Effector memory CD8-positive, alpha-beta T cell (primary cell): ENCODE measurements around the gene DUSP10.

Experiments used
- ATAC-seq: fragments of 150-1000 bp; cut with Tn5 transposase; replicated peaks from 2 replicates; pipeline ENCODE4 v1.10.0; 2021; ENCODE audit warnings: mild to moderate bottlenecking, moderate library complexity
- DNase-seq, 3 experiments: peaks; one replicate each; pipeline ENCODE4 v3.0.0; 2021
- H3K27ac Mint-ChIP-seq, 2 donors: one replicate each; pipeline ENCODE4 v1.8.0; 2022; ENCODE audit warnings: mild to moderate bottlenecking in 2 of 2, mixed read lengths in 2 of 2, moderate library complexity in 2 of 2
- H3K27me3 Mint-ChIP-seq, 2 donors: one replicate each; pipeline ENCODE4 v1.8.0; 2022; ENCODE audit warnings: mixed read lengths in 2 of 2
- H3K36me3 Mint-ChIP-seq: one replicate; pipeline ENCODE4 v1.8.0; 2022; ENCODE audit warnings: mild to moderate bottlenecking, moderate library complexity, mixed read lengths; ENCODE audit not compliant: insufficient read depth
- H3K4me1 Mint-ChIP-seq, 2 donors: one replicate each; pipeline ENCODE4 v1.8.0; 2022; ENCODE audit warnings: low read depth in 2 of 2, mixed read lengths in 2 of 2
- H3K4me3 Mint-ChIP-seq, 2 donors: one replicate each; pipeline ENCODE4 v1.8.0; 2022; ENCODE audit warnings: mild to moderate bottlenecking in 2 of 2, mixed read lengths in 2 of 2, moderate library complexity in 2 of 2
- H3K9me3 Mint-ChIP-seq, 2 donors: one replicate each; pipeline ENCODE4 v1.8.0; 2022; ENCODE audit warnings: mixed read lengths in 2 of 2

The DUSP10 gene

DNA sequence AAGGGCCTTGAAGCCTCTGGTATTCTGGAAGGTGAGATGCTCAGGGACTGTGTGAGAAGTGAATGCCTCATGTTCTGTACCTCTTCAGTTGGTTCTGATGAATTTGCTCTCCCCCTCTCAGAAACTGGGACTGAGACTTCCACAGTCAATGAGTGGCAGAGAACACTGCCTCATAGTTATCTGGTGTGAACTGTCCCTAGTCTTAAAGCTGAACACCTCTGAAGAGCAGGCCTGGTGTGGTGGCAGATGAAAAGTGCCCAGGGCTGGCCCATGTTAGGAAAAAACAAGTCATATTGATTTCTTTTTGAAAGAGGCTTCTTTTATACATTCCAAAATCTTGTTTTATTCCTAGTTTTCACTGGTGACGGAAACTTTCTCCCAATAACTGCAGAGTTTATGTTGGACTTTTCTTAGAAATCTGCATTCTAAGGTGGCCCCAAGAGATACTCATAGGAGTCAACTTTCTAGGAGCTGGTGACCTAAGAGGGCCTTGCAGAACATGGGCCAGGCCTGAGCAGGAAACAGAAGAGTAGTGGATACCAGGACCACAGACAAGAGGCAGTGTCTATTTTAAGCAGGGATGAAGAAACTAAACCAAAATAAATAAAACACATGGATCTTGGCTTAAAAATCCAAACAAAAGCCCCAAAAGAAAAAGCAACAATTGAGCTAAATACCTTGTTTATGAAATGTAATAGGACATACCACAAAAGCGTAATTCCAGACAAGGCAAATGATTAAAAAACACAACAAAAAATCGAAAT lies 19.5 kb downstream of the DUSP10 start:
- DNase-seq (no peak), ATAC-seq (no peak)
- Mint-ChIP-seq H3K27me3 (no peaks in the 10 kb centered on the region), H3K36me3 (peaks cover 31% of the 10 kb centered on the region), H3K27ac (no peak overlapping the region), H3K9me3 (peaks cover 0 to 4% of the 10 kb centered on the region in 2 donors), H3K4me1 (peaks cover 25 to 48% of the 10 kb centered on the region in 2 donors), H3K4me3 (no peak overlapping the region)

DNA sequence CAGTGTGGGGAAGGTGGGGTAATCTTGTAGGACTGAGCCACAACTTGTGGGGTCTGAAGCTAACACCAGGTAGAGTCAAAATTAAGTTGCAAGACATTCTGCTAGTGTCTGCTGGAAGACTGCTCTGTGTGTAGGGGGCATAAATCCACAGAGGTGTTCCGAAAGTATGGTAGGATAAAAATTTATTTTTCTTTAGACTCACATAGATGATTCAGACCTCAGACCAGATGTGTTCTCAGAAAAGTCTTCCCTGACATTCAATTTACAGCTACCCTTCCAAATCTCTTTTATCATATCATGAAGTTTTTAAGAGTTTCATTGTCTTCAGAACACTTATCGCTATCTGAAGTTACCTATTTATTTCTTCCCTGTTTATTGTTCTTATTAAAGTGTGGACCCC lies 21.3 kb downstream of the DUSP10 start:
- DNase-seq: no peak
- no peak for ATAC-seq
- no peaks in the 10 kb centered on the region for H3K27me3 Mint-ChIP-seq
- H3K9me3 Mint-ChIP-seq: peaks cover 0 to 4% of the 10 kb centered on the region in 2 donors
- no peak overlapping the region for H3K27ac Mint-ChIP-seq
- no peak overlapping the region for H3K4me3 Mint-ChIP-seq
- H3K4me1 Mint-ChIP-seq: peaks cover 28 to 43% of the 10 kb centered on the region in 2 donors
- H3K36me3 Mint-ChIP-seq: peaks cover 43% of the 10 kb centered on the region

DNA sequence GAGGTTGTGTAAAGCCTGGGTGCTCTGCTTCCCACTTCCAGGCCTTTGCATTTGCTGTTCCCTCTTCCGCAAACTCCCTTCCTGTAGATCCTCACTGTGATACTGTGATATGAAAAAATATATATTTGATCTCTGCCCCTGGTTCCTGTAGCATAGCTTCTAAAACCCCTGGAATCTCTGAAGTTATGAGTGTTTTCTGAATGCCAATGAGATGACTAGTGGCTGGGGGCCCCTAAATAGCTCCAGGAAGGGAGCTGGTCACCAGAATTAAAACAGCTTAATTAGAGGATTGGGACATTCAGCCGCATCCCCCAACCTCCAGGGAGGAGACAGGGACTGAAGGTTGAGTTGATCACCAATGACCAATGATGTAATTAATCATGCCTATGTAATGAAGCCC lies 21.9 kb downstream of the DUSP10 start:
- peaks cover 39% of the 10 kb centered on the region for H3K36me3 Mint-ChIP-seq
- no peak overlapping the region for H3K4me3 Mint-ChIP-seq
- H3K27ac Mint-ChIP-seq: no peak overlapping the region
- H3K27me3 Mint-ChIP-seq: no peaks in the 10 kb centered on the region
- DNase-seq (no peak), ATAC-seq (no peak)
- peaks cover 29 to 46% of the 10 kb centered on the region in 2 donors for H3K4me1 Mint-ChIP-seq
- H3K9me3 Mint-ChIP-seq: peaks cover 0 to 4% of the 10 kb centered on the region in 2 donors

DNA sequence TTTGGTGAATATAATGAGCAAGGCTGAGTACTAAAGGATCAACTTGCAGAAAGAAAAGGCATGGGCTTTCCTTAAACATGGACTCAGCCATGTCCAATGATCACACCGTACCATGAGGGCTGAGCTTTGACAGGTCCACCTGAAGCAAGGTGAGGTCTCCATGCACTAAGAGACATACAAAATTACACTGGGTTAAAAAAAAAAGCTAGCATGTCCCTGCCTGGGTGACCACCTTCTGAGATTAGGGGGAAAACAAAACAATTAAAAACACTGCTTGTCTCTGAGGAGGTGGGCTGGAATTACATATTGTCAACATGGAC lies 22.7 kb downstream of the DUSP10 start:
- H3K27me3 Mint-ChIP-seq: no peaks in the 10 kb centered on the region
- H3K4me3 Mint-ChIP-seq: no peak overlapping the region
- ATAC-seq (no peak), DNase-seq (no peak)
- H3K9me3 Mint-ChIP-seq: peaks cover 0 to 4% of the 10 kb centered on the region in 2 donors
- peaks cover 34 to 54% of the 10 kb centered on the region in 2 donors for H3K4me1 Mint-ChIP-seq
- H3K36me3 Mint-ChIP-seq: peaks cover 41% of the 10 kb centered on the region
- no peak overlapping the region for H3K27ac Mint-ChIP-seq

DNA sequence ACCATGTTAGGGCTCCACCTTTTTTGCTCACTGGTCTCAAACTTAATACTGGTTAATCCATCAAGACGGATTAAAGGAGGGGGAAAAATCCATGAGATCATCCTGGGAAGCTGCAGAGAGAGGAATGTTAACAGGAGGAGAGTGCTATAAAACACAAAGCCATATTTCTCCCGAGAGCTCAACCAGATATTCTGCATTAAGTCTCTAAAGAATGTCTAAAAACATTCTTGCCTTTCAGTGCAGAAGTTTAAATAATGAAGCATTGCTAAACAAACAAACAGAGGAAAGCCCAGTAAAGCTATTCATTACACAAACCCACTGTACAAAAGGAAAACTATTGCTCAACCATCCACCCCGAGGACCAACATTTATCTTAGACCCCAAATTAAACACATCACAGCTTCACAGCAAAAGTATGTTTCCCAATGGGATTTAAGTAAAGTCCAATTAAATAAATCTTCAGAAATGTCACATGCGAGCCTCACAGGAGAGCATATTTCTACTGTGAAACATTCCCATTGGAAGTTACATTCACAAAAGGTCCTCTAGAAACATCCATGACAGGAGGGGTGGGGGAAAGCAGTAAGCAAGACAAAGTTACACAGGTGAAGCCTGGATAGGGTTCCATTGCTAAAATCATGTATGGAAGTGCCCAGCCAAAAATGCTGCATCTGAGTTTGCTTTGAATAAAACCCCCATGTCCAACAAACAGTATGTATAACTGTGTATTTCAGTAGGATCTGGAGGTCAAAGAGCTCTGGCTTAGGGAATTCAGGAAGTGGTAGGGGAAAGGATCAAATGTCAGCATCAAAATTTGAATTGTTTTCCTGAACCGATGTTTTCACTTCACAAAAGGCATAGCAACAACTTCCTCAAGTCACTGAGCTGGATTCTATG lies 23.3 kb downstream of the DUSP10 start:
- no peak overlapping the region for H3K27ac Mint-ChIP-seq
- DNase-seq: no peak

DNA sequence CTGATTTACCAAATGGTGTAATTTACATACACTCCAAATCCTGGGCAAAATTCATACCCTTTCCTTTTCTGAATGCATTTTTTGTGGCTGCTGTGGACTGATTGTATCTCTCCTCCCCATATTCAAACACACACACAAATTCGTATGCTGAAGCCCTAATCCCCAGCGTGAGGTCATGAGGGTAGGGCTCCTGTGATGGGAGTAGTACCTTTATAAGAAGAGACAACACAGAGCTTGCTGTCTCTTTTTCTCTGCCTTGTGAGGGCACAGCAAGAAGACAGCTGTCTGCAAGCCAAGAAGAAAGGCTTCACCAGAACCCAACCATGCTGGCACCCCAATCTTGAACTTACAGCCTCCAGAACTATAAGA lies 24.4 kb downstream of the DUSP10 start:
- no peaks in the 10 kb centered on the region for H3K9me3 Mint-ChIP-seq
- DNase-seq (no peak), ATAC-seq (no peak)
- H3K4me1 Mint-ChIP-seq: peaks cover 44 to 60% of the 10 kb centered on the region in 2 donors
- H3K27ac Mint-ChIP-seq: no peak overlapping the region
- H3K4me3 Mint-ChIP-seq: no peak overlapping the region
- no peaks in the 10 kb centered on the region for H3K27me3 Mint-ChIP-seq
- H3K36me3 Mint-ChIP-seq: peaks cover 53% of the 10 kb centered on the region

More for the DNA sequence above, 23.3 kb downstream of the DUSP10 start:
- Mint-ChIP-seq H3K9me3 (no peaks in the 10 kb centered on the region), H3K27me3 (no peaks in the 10 kb centered on the region), H3K4me1 (peaks cover 37 to 60% of the 10 kb centered on the region in 2 donors), H3K4me3 (no peak overlapping the region), H3K36me3 (peaks cover 45% of the 10 kb centered on the region)
- no peak for ATAC-seq

DNA sequence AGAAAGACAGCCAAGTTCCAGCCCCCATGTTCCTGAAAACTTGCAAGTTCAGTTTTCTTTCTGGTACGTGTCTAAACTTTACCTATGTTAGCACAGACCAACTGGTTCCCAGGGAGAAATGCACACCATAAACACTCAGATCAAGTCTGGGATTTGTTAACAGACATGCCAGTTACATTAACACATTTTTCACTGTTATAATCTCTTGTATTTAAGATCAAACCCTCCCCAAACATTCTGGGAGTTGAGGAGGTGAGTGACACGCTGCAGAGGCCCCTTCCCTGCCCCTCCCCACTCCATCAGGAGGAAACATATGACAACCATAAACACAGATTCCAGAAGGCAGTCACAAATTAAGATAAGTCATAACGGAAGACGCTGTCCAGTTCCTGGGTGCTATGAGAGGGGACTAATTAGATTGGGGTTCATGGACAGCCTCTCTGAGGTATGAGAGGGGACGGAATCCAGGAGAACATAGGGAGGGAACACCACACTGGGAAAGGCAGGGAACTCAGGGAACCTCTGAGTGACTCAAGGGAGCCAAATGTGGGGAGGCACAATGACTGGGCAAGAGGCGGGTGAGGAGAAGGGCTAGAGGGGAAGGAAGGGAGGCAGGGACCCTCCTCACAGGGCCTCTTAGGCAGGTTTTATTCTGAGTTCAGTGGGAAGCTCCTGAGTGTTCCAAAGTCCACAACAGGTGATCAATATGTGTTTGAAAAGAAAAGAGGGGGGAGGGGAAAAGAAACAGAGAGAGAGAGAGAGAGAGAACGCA lies 25.0 kb downstream of the DUSP10 start:
- peaks cover 48 to 60% of the 10 kb centered on the region in 2 donors for H3K4me1 Mint-ChIP-seq
- H3K27ac Mint-ChIP-seq: peak overlapping the region; percentile 86 to 89
- H3K9me3 Mint-ChIP-seq: no peaks in the 10 kb centered on the region

DNA sequence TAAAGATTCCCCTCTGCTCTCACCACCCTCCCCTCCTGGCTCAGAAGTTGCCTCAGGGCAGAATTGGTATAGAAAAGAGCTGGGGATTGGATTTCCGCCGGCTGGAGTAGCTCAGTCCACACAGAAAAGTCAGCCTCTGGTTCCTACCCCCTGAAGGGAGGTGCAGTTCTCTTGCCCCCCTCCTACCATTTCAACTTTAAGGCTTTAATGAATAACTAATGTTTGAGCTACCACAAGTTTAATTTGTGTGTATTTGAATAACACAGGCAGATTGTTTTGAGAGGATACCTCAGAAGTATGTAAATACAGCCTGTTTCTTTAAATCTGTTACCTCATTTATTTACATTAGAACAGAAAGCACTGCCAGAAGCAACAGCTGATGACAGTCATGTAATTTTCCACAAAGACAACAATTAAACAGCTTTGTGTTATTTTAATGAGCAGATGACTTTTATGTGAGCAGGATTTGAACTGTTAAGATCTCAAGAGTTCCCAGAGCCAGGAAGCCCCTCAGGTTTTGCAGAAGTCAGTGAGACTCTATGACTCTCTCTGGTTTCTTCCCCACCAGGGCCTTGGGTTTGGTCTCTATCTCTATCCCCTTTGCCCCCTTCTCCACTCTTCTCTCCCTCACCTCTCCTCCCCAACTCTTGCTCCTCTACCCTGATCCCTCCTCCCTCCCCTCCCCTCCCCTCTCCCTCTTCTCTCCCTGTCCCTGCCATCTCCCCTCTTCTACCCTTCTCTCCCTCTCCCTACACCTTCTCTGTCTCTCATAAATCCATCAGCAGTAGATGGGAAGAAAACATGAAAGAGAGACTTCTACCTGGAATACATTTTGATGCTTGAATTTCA lies 26.3 kb downstream of the DUSP10 start:
- ATAC-seq: no peak
- Mint-ChIP-seq H3K36me3 (peaks cover 59% of the 10 kb centered on the region), H3K9me3 (no peaks in the 10 kb centered on the region), H3K27ac (peak overlapping the region; percentile 86 to 89), H3K4me1 (peaks cover 60 to 67% of the 10 kb centered on the region in 2 donors), H3K4me3 (peak overlapping the region; percentile 12 to 49), H3K27me3 (no peaks in the 10 kb centered on the region)
- DNase-seq: no peak

More for the DNA sequence above, 25.0 kb downstream of the DUSP10 start:
- DNase-seq: no peak
- H3K36me3 Mint-ChIP-seq: peaks cover 58% of the 10 kb centered on the region
- no peak overlapping the region for H3K4me3 Mint-ChIP-seq
- ATAC-seq: no peak
- no peaks in the 10 kb centered on the region for H3K27me3 Mint-ChIP-seq

- H3K4me3 Mint-ChIP-seq: peak overlapping the region in 1 of 2 donors; percentile 67
- no peaks in the 10 kb centered on the region for H3K27me3 Mint-ChIP-seq
- no peak for DNase-seq
- H3K4me1 Mint-ChIP-seq: peaks cover 56 to 65% of the 10 kb centered on the region in 2 donors
- H3K9me3 Mint-ChIP-seq: no peaks in the 10 kb centered on the region
- ATAC-seq: no peak
- H3K27ac Mint-ChIP-seq: peak overlapping the region; percentile 89 to 97
- H3K36me3 Mint-ChIP-seq: peaks cover 60% of the 10 kb centered on the region
These were observed 27.4 kb downstream of the DUSP10 start for GRCh38 chr1:221714227-221715152.

- Mint-ChIP-seq H3K27me3 (no peaks in the 10 kb centered on the region), H3K36me3 (peaks cover 68% of the 10 kb centered on the region), H3K4me1 (peaks cover 66 to 75% of the 10 kb centered on the region in 2 donors), H3K9me3 (no peaks in the 10 kb centered on the region), H3K4me3 (peak overlapping the region; percentile 67 to 74), H3K27ac (peak overlapping the region; percentile 95 to 97)
- DNase-seq (peak; percentile 80 to 88 (median 84)), ATAC-seq (peak; percentile 69)
These were observed 29.0 kb downstream of the DUSP10 start for GRCh38 chr1:221712776-221713431.

DNA sequence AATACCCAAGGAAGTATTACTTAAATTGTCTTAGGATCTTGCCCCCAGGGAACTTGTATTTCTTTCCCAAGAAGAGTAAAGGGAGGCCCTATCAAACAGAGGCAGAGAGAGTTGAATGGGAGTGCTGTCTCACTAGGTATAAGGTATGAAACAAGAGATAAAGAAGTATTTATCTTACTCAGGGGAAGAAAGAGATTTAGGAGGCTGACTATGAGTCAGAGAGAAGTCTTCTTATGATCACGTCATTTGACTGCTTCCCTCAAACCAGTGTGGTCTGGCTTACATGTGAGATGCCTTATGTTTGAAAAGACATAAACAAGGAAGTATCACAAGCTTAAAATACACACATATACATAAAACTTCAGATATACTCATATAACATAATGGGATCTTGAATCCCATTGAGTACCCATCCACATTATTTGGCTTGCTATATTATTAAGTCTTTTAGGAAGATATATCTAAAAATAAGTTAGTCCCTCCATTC lies 29.6 kb downstream of the DUSP10 start:
- Mint-ChIP-seq H3K9me3 (no peaks in the 10 kb centered on the region), H3K4me3 (peak overlapping the region; percentile 67 to 74), H3K27ac (peak overlapping the region; percentile 95 to 97), H3K27me3 (no peaks in the 10 kb centered on the region), H3K4me1 (peaks cover 68 to 77% of the 10 kb centered on the region in 2 donors), H3K36me3 (peaks cover 72% of the 10 kb centered on the region)
- peak; percentile 60 for ATAC-seq
- peak; percentile 35 to 42 (median 39) for DNase-seq
